Body of pancreas (tissue), 4 donors: ENCODE results near the gene CILP.

Experiments
- CTCF ChIP-seq, 7 experiments: fragments of 450-650 bp in 4 of 7; fragments of 200-600 bp in 3 of 7; sonication (generic) in 3 of 7; IDR thresholded peaks; one replicate each; pipeline ENCODE4 v1.5.1; 2016 to 2019; ENCODE audit warnings: antibody characterized with exemption in 7 of 7
- POLR2A ChIP-seq, 3 donors: fragments of 450-650 bp; IDR thresholded peaks; one replicate each; pipeline ENCODE4 v1.6.1; 2016; ENCODE audit warnings: antibody characterized with exemption in 3 of 3, mild to moderate bottlenecking in 2 of 3

GRCh38 chr15:65206750-65207149 is 4.5 kb downstream of the CILP start:
- TF ChIP-seq CTCF (IDR thresholded peaks at IDR 0.05), result no peak
- no peak for TF ChIP-seq POLR2A (IDR thresholded peaks at IDR 0.05)
